ENCODE results near the gene FMC1.

Gene FMC1

DNA sequence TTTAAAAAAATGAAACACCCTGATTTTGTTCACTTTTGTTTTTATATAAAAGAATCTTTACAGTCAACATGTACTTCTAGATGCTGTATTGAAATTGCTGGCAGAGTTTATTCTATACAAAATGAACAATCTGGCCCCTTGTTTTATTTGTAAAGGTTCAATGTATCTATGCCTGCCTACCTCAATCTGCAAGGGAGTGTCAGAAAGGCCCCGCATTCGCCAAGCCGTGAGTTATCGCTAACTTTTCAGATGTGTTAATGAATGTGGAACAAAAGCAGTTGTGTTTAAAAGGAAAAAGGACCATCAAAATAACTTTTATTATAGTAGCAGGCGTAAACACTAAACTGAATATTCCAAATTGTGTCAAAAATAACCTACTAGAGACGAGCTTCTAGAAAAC lies 33.1 kb downstream of the FMC1 start:
- no peak for DNase-seq (ENCODE audit: low spot score)

DNA sequence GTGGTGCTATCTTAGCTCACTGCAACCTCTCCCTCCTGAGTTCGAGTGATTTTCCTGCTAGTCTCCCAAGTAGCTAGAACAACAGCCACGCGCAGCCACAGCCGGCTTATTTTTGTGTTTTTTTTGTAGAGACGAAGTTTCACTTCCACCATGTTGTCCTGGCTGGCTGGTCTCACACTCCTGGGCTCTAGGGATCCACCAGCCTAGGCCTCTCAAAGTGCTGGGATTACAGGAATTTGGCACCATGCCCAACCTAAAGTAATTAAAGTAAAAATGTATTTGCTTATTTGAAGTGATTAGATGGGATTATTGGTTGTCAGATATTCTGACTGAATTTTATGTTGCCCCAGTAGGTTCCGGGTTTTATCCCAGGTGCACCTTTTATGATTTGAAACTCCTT lies 41.3 kb downstream of the FMC1 start:
- DNase-seq (ENCODE audit: low spot score): no peak

DNA sequence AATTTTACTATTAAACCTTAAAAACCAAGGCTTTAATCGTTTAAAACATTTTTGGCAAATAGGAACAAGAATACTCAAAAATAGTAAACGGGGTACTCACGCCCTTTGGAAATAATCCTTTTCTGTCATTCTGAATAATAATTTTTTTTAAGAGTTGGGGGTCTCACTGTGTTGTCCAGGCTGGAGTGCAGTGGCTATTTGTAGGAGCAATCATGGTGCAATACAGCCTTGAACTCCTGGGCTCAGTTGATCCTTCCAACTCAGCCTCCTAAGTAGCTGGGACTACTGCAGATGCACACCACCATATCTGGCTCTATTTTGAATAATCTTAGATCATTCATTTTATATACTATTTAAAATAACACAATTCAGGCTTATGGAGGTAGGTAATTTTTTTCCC lies 43.5 kb downstream of the FMC1 start:
- no peak for DNase-seq (ENCODE audit: low spot score)

DNA sequence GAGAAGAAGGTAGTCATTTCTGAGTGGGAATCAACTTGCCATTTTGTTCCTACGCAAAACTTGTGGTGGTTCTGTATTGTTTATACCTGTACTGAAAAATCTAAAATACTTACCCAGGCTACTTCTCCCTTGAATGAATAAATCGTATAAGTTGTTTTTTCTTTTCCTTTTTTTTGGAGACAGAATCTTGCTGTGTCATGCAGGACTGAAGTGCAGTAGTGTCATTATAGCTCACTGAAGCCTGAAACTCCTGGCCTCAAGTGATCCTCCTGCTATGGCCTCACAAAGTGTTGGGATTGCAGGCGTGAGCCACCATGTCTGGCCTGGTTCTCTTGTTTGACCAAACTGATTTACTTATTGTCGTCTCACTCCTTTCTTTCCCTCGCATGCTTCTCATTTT lies 46.5 kb downstream of the FMC1 start:
- DNase-seq (ENCODE audit: low spot score): no peak

DNA sequence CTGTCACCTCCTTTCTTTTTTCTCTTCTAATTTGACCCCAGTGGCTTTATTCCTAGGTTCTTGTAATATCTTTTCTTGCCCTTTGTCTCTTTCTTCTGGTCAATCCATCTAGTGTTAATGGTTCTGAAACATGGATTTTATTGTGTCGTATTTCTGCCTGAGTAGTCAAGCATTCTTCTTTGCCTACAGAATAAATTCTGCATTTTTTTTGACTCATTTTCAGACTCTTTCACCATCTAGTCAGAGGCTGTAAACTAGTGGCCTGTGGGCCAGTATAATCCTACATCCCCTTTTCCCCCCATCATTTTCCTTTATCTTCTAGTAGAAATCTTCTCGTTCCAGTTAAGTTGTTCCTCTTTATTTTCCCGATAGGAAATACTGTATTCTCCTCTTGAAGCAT lies 48.0 kb downstream of the FMC1 start:
- no peak for DNase-seq (ENCODE audit: low spot score)

DNA sequence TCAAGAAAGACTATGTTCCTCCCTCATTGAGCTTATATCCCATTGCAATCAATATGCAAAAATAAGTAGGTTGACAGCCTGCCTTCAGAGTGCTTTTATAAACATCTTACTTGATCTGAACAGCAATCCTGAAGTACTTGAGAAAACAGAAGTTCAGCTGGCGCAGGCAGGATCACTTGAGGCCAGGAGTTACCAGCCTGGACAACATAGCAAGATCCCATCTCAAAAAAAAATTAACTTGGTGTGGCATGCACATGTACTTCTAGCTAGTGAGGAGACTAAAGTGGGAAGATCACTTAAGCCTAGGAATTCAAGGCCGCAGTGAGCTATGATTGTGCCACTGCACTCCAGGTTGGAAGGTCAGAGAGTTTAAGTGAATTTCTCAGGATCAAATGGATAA lies 48.6 kb downstream of the FMC1 start:
- DNase-seq (ENCODE audit: low spot score): no peak

DNA sequence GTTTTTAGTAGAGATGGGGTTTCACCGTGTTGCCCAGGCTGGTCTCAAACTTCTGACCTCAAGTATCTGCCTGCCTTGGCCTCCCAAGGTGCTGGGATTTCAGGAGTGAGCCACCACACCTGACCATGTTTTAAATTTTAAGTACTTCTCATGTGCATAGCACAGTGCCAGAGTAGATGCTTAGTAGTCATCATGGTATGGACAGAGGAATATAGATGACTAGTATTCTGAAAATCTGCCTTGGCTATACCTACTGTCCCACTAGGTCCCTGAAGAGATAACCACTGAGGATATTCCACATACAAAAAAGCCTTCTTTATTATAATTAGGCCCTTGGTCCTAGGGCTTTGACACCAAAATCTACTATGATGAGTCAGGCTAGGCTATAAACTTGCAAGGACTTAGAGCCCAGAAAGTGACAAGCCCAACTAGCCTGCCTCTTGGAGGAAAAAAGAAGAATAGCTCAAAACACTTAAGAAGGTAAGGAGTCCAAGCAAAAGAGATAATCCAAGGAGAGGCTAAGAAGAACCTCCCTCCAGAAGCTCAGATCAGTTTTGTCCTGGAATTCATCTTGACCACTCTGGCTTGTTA lies 52.6 kb downstream of the FMC1 start:
- peak; percentile 33 for DNase-seq (ENCODE audit: low spot score)

DNA sequence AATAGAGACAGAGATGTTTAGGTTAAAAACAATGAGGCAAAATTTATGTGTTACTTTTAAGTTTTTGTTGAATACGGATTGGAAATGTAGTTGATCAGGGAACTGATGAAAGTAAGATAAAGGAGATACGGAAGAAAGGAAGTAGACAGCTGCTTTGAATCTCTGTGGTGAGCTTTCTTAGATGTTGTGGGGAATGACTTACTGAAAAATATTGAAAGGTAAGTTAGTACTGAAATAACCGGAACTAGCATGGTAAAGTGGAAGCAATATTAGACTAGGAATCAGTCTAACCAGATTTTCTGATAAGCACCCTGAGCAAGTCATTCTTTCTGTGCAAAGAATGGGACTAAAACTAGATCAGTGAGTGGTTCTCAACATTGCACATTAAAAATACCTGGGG lies 53.4 kb downstream of the FMC1 start:
- DNase-seq (ENCODE audit: low spot score): no peak

Measured in RKO (cell line).